K562 (cell line): ENCODE data around the gene R3HDM1. TPM values are rescaled to one million over a fixed set of nuclear protein-coding genes. Genes with fewer than 3 reads are reported as not detected.

Experiments used
- CBFA2T3 ChIP-seq: fragments of 450-650 bp; IDR thresholded peaks from 2 replicates; pipeline ENCODE4 v1.6.1; 2017
- ILF3 ChIP-seq: fragments of 450-650 bp; IDR thresholded peaks from 2 replicates; pipeline ENCODE4 v1.6.1; 2018; ENCODE audit warnings: antibody characterized with exemption, mild to moderate bottlenecking, moderate library complexity, borderline replicate concordance
- KDM5B ChIP-seq: fragments of 200-600 bp; sonication (generic); IDR thresholded peaks from 2 replicates; pipeline ENCODE4 v1.6.1; 2012; ENCODE audit warnings: low read depth, mild to moderate bottlenecking, moderate library complexity, low read length, control low read depth, inconsistent platforms; ENCODE audit not compliant: insufficient replicate concordance
- MAFF ChIP-seq: IDR thresholded peaks from 2 replicates; pipeline ENCODE4 v1.6.1; 2012; ENCODE audit warnings: low read length, improper control_type of control experiment
- POLR2B ChIP-seq: fragments of 450-650 bp; IDR thresholded peaks from 2 replicates; pipeline ENCODE4 v1.6.1; 2018; ENCODE audit warnings: low read depth; ENCODE audit not compliant: partially characterized antibody
- RBM14 ChIP-seq: fragments of 200-400 bp; formaldehyde crosslinking; IDR thresholded peaks from 2 replicates; pipeline ENCODE4 v1.6.1; 2018; ENCODE audit warnings: low read depth, mild to moderate bottlenecking, low read length, moderate library complexity, borderline replicate concordance; ENCODE audit not compliant: insufficient read depth
- SNIP1 ChIP-seq: fragments of 450-650 bp; IDR thresholded peaks from 2 replicates; pipeline ENCODE4 v1.7.1; 2017; ENCODE audit warnings: low read depth, mild to moderate bottlenecking
- TAF9B ChIP-seq: fragments of 450-650 bp; IDR thresholded peaks from 2 replicates; pipeline ENCODE4 v1.6.1; 2018; ENCODE audit warnings: mild to moderate bottlenecking; ENCODE audit not compliant: partially characterized antibody
- TCF7 ChIP-seq: sonication (generic); IDR thresholded peaks from 2 replicates; pipeline ENCODE4 v1.6.1; 2016; ENCODE audit warnings: antibody characterized with exemption, borderline replicate concordance
- ZBTB11 ChIP-seq, 3 experiments: fragments of 200-800 bp in 1 of 3; fragments of 250-450 bp in 1 of 3; fragments of 450-650 bp in 1 of 3; sonication (Bioruptor Pico) in 1 of 3; sonication (Bioruptor generic) in 1 of 3; formaldehyde crosslinking in 1 of 3; IDR thresholded peaks; 2 replicates each; pipeline versions ENCODE4 v1.6.1 to v1.8.0; 2016 to 2022; ENCODE audit warnings: mild to moderate bottlenecking in 2 of 3, missing genetic modification characterization in 2 of 3, missing compliant biosample characterization in 1 of 3, moderate library complexity in 1 of 3
- ZNF274 ChIP-seq: IDR thresholded peaks from 2 replicates; pipeline ENCODE4 v1.6.1; 2011; ENCODE audit warnings: low read depth, mild to moderate bottlenecking, low read length, moderate library complexity, borderline replicate concordance
- ZNF347 ChIP-seq: fragments of 450-650 bp; formaldehyde crosslinking; IDR thresholded peaks from 2 replicates; pipeline ENCODE4 v1.4.0; 2020; ENCODE audit warnings: low read depth, mild to moderate bottlenecking, moderate library complexity
- ZNF57 ChIP-seq: fragments of 450-650 bp; formaldehyde crosslinking; IDR thresholded peaks from 2 replicates; pipeline ENCODE4 v1.4.0; 2020; ENCODE audit warnings: mild to moderate bottlenecking, moderate library complexity
- ZNF696 ChIP-seq: fragments of 250-450 bp; sonication (Bioruptor Pico); conservative IDR thresholded peaks from 2 replicates; pipeline ENCODE4 v1.4.0; 2020; ENCODE audit warnings: mild to moderate bottlenecking, moderate library complexity
- ZNF778 ChIP-seq: fragments of 450-650 bp; formaldehyde crosslinking; IDR thresholded peaks from 2 replicates; pipeline ENCODE4 v1.4.0; 2020; ENCODE audit warnings: mild to moderate bottlenecking, moderate library complexity
- polyA plus RNA-seq, 8 experiments: library from polyadenylated mRNA; depleted of rRNA in 4 of 8; stranded (reverse) in 5 of 8; unstranded in 3 of 8; fragments of >200 nt; fragmentation: Nextera tagmentation in 2 of 8; fragmentation: Illumina TruSeq in 1 of 8; extraction: Ambion mirVana in 2 of 8; extraction: Trizol in 1 of 8; gene quantifications; 2 replicates each; pipeline versions ENCODE4 v1.2.1 to v1.2.3, GENCODE V29; 2011 to 2014; ENCODE audit warnings: inconsistent platforms in 1 of 8, missing spikeins in 1 of 8
- total RNA-seq, 7 experiments: library from RNA; depleted of rRNA in 6 of 7; stranded (reverse); fragments of >200 nt in 6 of 7; fragmentation: Illumina TruSeq in 2 of 7; extraction: Trizol in 2 of 7; gene quantifications; 2 replicates each; pipeline versions ENCODE4 v1.2.1 to v1.2.3, GENCODE V29; 2011 to 2021; ENCODE audit warnings: low replicate concordance in 1 of 7
- TF ChIP-seq, protein P1 (sequence below): fragments of 150-350 bp; IDR thresholded peaks from 2 replicates; pipeline ENCODE4 v1.6.1; 2014; ENCODE audit warnings: low read depth, mild to moderate bottlenecking, low read length, borderline replicate concordance
- TF ChIP-seq, protein P2 (sequence below): fragments of 250-450 bp; sonication (Bioruptor Pico); IDR thresholded peaks from 2 replicates; pipeline ENCODE4 v1.4.0; 2020
- TF ChIP-seq, protein P3 (sequence below): sonication (generic); formaldehyde crosslinking; IDR thresholded peaks from 2 replicates; pipeline ENCODE4 v1.5.0; 2020; ENCODE audit warnings: missing genetic modification reagents

The R3HDM1 gene
- total and polyA plus RNA-seq, 9 of the 15 experiments (the other 6 are each of a cell fraction or from before 2014, with no cell fraction given) = 12.4 to 89.4 (median 31.0) TPM

GRCh38 chr2:135530313-135531230, 712 bp upstream of the R3HDM1 start, which contains the start of gene ZRANB3 (continued):
- TF ChIP-seq SNIP1 (no peak), TCF7 (no peak), ILF3 (no peak), POLR2B (peak; percentile 44), ZNF347 (CRISPR knock-in tag) (no peak), RBM14 (no peak), KDM5B (peak; percentile 69), CBFA2T3 (no peak), ZNF57 (CRISPR knock-in tag) (no peak), ZBTB11 (CRISPR knock-in tag; IDR thresholded peaks at IDR 0.05) (peak in 1 of 3 experiments; percentile 20; a peak in 2 of 6 replicates), ZNF696 (no peak), MAFF (peak; percentile 30; the same call in 1 of the 2 replicates), ZNF778 (CRISPR knock-in tag) (no peak), TAF9B (peak; percentile 28), ZNF274 (no peak)
- TF ChIP-seq, protein P1, sequence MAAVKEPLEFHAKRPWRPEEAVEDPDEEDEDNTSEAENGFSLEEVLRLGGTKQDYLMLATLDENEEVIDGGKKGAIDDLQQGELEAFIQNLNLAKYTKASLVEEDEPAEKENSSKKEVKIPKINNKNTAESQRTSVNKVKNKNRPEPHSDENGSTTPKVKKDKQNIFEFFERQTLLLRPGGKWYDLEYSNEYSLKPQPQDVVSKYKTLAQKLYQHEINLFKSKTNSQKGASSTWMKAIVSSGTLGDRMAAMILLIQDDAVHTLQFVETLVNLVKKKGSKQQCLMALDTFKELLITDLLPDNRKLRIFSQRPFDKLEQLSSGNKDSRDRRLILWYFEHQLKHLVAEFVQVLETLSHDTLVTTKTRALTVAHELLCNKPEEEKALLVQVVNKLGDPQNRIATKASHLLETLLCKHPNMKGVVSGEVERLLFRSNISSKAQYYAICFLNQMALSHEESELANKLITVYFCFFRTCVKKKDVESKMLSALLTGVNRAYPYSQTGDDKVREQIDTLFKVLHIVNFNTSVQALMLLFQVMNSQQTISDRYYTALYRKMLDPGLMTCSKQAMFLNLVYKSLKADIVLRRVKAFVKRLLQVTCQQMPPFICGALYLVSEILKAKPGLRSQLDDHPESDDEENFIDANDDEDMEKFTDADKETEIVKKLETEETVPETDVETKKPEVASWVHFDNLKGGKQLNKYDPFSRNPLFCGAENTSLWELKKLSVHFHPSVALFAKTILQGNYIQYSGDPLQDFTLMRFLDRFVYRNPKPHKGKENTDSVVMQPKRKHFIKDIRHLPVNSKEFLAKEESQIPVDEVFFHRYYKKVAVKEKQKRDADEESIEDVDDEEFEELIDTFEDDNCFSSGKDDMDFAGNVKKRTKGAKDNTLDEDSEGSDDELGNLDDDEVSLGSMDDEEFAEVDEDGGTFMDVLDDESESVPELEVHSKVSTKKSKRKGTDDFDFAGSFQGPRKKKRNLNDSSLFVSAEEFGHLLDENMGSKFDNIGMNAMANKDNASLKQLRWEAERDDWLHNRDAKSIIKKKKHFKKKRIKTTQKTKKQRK = no peak
- TF ChIP-seq, protein P2, sequence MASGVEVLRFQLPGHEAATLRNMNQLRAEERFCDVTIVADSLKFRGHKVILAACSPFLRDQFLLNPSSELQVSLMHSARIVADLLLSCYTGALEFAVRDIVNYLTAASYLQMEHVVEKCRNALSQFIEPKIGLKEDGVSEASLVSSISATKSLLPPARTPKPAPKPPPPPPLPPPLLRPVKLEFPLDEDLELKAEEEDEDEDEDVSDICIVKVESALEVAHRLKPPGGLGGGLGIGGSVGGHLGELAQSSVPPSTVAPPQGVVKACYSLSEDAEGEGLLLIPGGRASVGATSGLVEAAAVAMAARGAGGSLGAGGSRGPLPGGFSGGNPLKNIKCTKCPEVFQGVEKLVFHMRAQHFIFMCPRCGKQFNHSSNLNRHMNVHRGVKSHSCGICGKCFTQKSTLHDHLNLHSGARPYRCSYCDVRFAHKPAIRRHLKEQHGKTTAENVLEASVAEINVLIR (CRISPR knock-in tag) = peak; percentile 77
- TF ChIP-seq, protein P3, sequence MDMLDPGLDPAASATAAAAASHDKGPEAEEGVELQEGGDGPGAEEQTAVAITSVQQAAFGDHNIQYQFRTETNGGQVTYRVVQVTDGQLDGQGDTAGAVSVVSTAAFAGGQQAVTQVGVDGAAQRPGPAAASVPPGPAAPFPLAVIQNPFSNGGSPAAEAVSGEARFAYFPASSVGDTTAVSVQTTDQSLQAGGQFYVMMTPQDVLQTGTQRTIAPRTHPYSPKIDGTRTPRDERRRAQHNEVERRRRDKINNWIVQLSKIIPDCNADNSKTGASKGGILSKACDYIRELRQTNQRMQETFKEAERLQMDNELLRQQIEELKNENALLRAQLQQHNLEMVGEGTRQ (CRISPR knock-in tag) = no peak
